ENCODE data around the gene IFT20. TPM values are rescaled to one million over a fixed set of nuclear protein-coding genes. Genes with fewer than 3 reads are reported as not detected.

Gene IFT20
- total and polyA plus RNA-seq, 10 of the 15 experiments (the other 5 are each of a cell fraction or from before 2014, with no cell fraction given), result 9.4 to 38.2 (median 19.1) TPM

- TF ChIP-seq, protein P1, sequence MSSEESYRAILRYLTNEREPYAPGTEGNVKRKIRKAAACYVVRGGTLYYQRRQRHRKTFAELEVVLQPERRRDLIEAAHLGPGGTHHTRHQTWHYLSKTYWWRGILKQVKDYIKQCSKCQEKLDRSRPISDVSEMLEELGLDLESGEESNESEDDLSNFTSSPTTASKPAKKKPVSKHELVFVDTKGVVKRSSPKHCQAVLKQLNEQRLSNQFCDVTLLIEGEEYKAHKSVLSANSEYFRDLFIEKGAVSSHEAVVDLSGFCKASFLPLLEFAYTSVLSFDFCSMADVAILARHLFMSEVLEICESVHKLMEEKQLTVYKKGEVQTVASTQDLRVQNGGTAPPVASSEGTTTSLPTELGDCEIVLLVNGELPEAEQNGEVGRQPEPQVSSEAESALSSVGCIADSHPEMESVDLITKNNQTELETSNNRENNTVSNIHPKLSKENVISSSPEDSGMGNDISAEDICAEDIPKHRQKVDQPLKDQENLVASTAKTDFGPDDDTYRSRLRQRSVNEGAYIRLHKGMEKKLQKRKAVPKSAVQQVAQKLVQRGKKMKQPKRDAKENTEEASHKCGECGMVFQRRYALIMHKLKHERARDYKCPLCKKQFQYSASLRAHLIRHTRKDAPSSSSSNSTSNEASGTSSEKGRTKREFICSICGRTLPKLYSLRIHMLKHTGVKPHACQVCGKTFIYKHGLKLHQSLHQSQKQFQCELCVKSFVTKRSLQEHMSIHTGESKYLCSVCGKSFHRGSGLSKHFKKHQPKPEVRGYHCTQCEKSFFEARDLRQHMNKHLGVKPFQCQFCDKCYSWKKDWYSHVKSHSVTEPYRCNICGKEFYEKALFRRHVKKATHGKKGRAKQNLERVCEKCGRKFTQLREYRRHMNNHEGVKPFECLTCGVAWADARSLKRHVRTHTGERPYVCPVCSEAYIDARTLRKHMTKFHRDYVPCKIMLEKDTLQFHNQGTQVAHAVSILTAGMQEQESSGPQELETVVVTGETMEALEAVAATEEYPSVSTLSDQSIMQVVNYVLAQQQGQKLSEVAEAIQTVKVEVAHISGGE (CRISPR knock-in tag; IDR thresholded peaks at IDR 0.05), result peak; percentile 82
- peak; percentile 79 for TF ChIP-seq LARP7 (IDR thresholded peaks at IDR 0.05)
- TF ChIP-seq ESRRA (IDR thresholded peaks at IDR 0.05; ENCODE audit: low read length), result no peak
- TF ChIP-seq, protein P2, sequence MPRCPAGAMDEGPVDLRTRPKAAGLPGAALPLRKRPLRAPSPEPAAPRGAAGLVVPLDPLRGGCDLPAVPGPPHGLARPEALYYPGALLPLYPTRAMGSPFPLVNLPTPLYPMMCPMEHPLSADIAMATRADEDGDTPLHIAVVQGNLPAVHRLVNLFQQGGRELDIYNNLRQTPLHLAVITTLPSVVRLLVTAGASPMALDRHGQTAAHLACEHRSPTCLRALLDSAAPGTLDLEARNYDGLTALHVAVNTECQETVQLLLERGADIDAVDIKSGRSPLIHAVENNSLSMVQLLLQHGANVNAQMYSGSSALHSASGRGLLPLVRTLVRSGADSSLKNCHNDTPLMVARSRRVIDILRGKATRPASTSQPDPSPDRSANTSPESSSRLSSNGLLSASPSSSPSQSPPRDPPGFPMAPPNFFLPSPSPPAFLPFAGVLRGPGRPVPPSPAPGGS (IDR thresholded peaks at IDR 0.05; ENCODE audit: borderline replicate concordance, insufficient read depth, low read depth, low read length, poor library complexity, severe bottlenecking), result no peak
- TF ChIP-seq HCFC1 (IDR thresholded peaks at IDR 0.05; ENCODE audit: low read length), result peak; percentile 83
- TF ChIP-seq CTCF (IDR thresholded peaks at IDR 0.05 in 2 of 3, conservative IDR thresholded peaks at IDR 0.05 in 1 of 3; ENCODE audit: control insufficient read depth in 2 of 3, extremely low read depth in 1 of 3, insufficient read depth in 1 of 3, low read depth in 3 of 3, low read length in 3 of 3), result no peak
- TF ChIP-seq, protein P3, sequence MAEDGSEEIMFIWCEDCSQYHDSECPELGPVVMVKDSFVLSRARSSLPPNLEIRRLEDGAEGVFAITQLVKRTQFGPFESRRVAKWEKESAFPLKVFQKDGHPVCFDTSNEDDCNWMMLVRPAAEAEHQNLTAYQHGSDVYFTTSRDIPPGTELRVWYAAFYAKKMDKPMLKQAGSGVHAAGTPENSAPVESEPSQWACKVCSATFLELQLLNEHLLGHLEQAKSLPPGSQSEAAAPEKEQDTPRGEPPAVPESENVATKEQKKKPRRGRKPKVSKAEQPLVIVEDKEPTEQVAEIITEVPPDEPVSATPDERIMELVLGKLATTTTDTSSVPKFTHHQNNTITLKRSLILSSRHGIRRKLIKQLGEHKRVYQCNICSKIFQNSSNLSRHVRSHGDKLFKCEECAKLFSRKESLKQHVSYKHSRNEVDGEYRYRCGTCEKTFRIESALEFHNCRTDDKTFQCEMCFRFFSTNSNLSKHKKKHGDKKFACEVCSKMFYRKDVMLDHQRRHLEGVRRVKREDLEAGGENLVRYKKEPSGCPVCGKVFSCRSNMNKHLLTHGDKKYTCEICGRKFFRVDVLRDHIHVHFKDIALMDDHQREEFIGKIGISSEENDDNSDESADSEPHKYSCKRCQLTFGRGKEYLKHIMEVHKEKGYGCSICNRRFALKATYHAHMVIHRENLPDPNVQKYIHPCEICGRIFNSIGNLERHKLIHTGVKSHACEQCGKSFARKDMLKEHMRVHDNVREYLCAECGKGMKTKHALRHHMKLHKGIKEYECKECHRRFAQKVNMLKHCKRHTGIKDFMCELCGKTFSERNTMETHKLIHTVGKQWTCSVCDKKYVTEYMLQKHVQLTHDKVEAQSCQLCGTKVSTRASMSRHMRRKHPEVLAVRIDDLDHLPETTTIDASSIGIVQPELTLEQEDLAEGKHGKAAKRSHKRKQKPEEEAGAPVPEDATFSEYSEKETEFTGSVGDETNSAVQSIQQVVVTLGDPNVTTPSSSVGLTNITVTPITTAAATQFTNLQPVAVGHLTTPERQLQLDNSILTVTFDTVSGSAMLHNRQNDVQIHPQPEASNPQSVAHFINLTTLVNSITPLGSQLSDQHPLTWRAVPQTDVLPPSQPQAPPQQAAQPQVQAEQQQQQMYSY (CRISPR knock-in tag; IDR thresholded peaks at IDR 0.05), result no peak
- peak; percentile 90 for TF ChIP-seq RAD51 (IDR thresholded peaks at IDR 0.05)
- no peak for TF ChIP-seq JUNB (IDR thresholded peaks at IDR 0.05)
- TF ChIP-seq, protein P4, sequence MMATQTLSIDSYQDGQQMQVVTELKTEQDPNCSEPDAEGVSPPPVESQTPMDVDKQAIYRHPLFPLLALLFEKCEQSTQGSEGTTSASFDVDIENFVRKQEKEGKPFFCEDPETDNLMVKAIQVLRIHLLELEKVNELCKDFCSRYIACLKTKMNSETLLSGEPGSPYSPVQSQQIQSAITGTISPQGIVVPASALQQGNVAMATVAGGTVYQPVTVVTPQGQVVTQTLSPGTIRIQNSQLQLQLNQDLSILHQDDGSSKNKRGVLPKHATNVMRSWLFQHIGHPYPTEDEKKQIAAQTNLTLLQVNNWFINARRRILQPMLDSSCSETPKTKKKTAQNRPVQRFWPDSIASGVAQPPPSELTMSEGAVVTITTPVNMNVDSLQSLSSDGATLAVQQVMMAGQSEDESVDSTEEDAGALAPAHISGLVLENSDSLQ (IDR thresholded peaks at IDR 0.05), result peak; percentile 65
- TF ChIP-seq STAT1 (conservative IDR thresholded peaks at IDR 0.05), result peak; percentile 28; the same call in 1 of the 2 replicates
- TF ChIP-seq, protein P5, sequence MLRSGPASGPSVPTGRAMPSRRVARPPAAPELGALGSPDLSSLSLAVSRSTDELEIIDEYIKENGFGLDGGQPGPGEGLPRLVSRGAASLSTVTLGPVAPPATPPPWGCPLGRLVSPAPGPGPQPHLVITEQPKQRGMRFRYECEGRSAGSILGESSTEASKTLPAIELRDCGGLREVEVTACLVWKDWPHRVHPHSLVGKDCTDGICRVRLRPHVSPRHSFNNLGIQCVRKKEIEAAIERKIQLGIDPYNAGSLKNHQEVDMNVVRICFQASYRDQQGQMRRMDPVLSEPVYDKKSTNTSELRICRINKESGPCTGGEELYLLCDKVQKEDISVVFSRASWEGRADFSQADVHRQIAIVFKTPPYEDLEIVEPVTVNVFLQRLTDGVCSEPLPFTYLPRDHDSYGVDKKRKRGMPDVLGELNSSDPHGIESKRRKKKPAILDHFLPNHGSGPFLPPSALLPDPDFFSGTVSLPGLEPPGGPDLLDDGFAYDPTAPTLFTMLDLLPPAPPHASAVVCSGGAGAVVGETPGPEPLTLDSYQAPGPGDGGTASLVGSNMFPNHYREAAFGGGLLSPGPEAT (IDR thresholded peaks at IDR 0.05; ENCODE audit: low read depth), result peak; percentile 100
- TF ChIP-seq IKZF1 (conservative IDR thresholded peaks at IDR 0.05), result peak; percentile 96
These were observed 22.0 kb upstream of the IFT20 start, which contains the start of gene POLDIP2 (continued) for GRCh38 chr17:28357061-28357900.
